GM19238 (cell line): ENCODE measurements around the gene HMGCL.
"Not testable (repeated sequence)": the region's sequence is repeated elsewhere in the genome, so short reads cannot be mapped to it uniquely, and the experiment has no call there.

Experiments
- DNase-seq: peaks from one replicate; pipeline ENCODE4 v3.0.0; 2011; ENCODE audit warnings: low spot score; ENCODE audit not compliant: insufficient read length

Gene HMGCL

GRCh38 chr1:23799255-23799569, 26.0 kb downstream of the HMGCL start:
- no peak for DNase-seq

- DNase-seq = no peak
These were observed 26.5 kb downstream of the HMGCL start for GRCh38 chr1:23798662-23799142.

GRCh38 chr1:23797478-23798448, 27.5 kb downstream of the HMGCL start:
- DNase-seq = no peak

GRCh38 chr1:23796466-23797271, 28.6 kb downstream of the HMGCL start:
- no peak for DNase-seq

- no peak for DNase-seq
These were observed 29.4 kb downstream of the HMGCL start for GRCh38 chr1:23795676-23796465.

- DNase-seq = not testable (repeated sequence)
These were observed 30.5 kb downstream of the HMGCL start for GRCh38 chr1:23794732-23795182.

- no peak for DNase-seq
These were observed 31.1 kb downstream of the HMGCL start for GRCh38 chr1:23793861-23794731.

GRCh38 chr1:23793018-23793781, 32.0 kb downstream of the HMGCL start:
- no peak for DNase-seq

- no peak for DNase-seq
These were observed 32.9 kb downstream of the HMGCL start for GRCh38 chr1:23792151-23792945.

- no peak for DNase-seq
These were observed 33.6 kb downstream of the HMGCL start for GRCh38 chr1:23791516-23792047.

- peak; percentile 95 for DNase-seq
These were observed 34.3 kb downstream of the HMGCL start, which contains the start of gene LYPLA2 for GRCh38 chr1:23790696-23791515. Gene LYPLA2, plus strand, starts transcription at chr1:23791145. Its CDS starts 1,538 bp downstream, at chr1:23792683.

- no peak for DNase-seq
These were observed 36.5 kb downstream of the HMGCL start for GRCh38 chr1:23788695-23789094.

GRCh38 chr1:23787701-23788100, 37.5 kb downstream of the HMGCL start:
- DNase-seq = no peak

GRCh38 chr1:23784846-23785245, 40.4 kb downstream of the HMGCL start:
- no peak for DNase-seq

- not testable (repeated sequence) for DNase-seq
These were observed 42.1 kb downstream of the HMGCL start for GRCh38 chr1:23783141-23783540.

- DNase-seq = no peak
These were observed 45.3 kb downstream of the HMGCL start for GRCh38 chr1:23779826-23780371.
